Measurements from ENCODE around the gene CEP89.

DNA sequence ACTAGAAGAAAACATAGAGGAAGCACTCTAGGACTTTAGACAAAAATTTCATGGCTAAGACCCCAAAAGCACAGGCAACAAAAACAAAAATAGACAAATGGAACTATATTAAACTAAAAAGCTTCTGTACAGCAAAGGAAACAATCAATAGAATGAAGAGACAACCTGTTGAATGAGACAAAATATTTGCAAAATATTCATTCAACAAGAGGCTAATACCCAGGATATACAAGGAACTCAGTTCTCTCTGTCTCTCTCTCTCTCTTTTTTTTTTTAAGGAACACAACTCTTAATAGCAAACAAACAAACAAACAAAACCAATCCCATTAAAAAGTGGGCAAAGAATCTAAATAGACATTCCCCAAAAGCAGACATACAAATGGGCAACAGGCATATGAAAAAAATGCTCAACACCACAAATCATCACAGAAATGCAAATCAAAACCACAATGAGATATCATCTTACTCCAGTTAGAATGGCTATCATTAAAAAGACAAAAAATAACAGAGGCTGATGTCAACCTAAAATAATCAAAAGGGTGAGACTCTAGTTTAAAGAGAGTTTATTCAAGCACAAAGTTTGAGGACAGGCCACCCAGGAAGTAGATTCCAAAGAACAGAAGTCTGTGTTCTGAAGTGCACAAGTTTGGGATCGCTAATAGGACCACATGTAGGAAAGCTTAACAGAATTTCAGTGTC is 75.1 kb downstream of the CEP89 start:
- TF ChIP-seq, protein P1, sequence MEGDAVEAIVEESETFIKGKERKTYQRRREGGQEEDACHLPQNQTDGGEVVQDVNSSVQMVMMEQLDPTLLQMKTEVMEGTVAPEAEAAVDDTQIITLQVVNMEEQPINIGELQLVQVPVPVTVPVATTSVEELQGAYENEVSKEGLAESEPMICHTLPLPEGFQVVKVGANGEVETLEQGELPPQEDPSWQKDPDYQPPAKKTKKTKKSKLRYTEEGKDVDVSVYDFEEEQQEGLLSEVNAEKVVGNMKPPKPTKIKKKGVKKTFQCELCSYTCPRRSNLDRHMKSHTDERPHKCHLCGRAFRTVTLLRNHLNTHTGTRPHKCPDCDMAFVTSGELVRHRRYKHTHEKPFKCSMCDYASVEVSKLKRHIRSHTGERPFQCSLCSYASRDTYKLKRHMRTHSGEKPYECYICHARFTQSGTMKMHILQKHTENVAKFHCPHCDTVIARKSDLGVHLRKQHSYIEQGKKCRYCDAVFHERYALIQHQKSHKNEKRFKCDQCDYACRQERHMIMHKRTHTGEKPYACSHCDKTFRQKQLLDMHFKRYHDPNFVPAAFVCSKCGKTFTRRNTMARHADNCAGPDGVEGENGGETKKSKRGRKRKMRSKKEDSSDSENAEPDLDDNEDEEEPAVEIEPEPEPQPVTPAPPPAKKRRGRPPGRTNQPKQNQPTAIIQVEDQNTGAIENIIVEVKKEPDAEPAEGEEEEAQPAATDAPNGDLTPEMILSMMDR (IDR thresholded peaks at IDR 0.05) = no peak
- TF ChIP-seq, protein P2, sequence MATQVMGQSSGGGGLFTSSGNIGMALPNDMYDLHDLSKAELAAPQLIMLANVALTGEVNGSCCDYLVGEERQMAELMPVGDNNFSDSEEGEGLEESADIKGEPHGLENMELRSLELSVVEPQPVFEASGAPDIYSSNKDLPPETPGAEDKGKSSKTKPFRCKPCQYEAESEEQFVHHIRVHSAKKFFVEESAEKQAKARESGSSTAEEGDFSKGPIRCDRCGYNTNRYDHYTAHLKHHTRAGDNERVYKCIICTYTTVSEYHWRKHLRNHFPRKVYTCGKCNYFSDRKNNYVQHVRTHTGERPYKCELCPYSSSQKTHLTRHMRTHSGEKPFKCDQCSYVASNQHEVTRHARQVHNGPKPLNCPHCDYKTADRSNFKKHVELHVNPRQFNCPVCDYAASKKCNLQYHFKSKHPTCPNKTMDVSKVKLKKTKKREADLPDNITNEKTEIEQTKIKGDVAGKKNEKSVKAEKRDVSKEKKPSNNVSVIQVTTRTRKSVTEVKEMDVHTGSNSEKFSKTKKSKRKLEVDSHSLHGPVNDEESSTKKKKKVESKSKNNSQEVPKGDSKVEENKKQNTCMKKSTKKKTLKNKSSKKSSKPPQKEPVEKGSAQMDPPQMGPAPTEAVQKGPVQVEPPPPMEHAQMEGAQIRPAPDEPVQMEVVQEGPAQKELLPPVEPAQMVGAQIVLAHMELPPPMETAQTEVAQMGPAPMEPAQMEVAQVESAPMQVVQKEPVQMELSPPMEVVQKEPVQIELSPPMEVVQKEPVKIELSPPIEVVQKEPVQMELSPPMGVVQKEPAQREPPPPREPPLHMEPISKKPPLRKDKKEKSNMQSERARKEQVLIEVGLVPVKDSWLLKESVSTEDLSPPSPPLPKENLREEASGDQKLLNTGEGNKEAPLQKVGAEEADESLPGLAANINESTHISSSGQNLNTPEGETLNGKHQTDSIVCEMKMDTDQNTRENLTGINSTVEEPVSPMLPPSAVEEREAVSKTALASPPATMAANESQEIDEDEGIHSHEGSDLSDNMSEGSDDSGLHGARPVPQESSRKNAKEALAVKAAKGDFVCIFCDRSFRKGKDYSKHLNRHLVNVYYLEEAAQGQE (IDR thresholded peaks at IDR 0.05; ENCODE audit: insufficient read depth in 1 of 2, low read depth in 2 of 2, low read length in 1 of 2) = no peak
- no peak for TF ChIP-seq SIN3A (IDR thresholded peaks at IDR 0.05; ENCODE audit: borderline replicate concordance, insufficient read depth, low read depth, low read length)
- no peak for TF ChIP-seq POLR2AphosphoS5 (IDR thresholded peaks at IDR 0.05; ENCODE audit: low read depth, low read length)
- TF ChIP-seq TCF7L2 (IDR thresholded peaks at IDR 0.05; ENCODE audit: low read depth, low read length) = no peak
